22Rv1 (cell line): Measurements from ENCODE around the gene ACOX2.

Source experiments
- ZFX ChIP-seq: fragments of 450-650 bp; IDR thresholded peaks from 2 replicates; pipeline ENCODE4 v1.6.1; 2017; ENCODE audit warnings: antibody characterized with exemption, borderline replicate concordance
- TF ChIP-seq, protein P1 (sequence below): fragments of 450-650 bp; IDR thresholded peaks from 2 replicates; pipeline ENCODE4 v1.5.1; 2017; ENCODE audit warnings: mild to moderate bottlenecking

GRCh38 chr3:58484045-58484721, 52.8 kb downstream of the ACOX2 start:
- TF ChIP-seq, protein P1, sequence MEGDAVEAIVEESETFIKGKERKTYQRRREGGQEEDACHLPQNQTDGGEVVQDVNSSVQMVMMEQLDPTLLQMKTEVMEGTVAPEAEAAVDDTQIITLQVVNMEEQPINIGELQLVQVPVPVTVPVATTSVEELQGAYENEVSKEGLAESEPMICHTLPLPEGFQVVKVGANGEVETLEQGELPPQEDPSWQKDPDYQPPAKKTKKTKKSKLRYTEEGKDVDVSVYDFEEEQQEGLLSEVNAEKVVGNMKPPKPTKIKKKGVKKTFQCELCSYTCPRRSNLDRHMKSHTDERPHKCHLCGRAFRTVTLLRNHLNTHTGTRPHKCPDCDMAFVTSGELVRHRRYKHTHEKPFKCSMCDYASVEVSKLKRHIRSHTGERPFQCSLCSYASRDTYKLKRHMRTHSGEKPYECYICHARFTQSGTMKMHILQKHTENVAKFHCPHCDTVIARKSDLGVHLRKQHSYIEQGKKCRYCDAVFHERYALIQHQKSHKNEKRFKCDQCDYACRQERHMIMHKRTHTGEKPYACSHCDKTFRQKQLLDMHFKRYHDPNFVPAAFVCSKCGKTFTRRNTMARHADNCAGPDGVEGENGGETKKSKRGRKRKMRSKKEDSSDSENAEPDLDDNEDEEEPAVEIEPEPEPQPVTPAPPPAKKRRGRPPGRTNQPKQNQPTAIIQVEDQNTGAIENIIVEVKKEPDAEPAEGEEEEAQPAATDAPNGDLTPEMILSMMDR, result no peak
- TF ChIP-seq ZFX, result no peak
